AG04450 (cell line): ENCODE results near the gene C1orf56. TPM values are rescaled to one million over a fixed set of nuclear protein-coding genes. Genes with fewer than 3 reads are reported as not detected.

Experiments used
- CTCF ChIA-PET: fragments of 300-600, 350-600 bp; formaldehyde crosslinking; extraction: SDS; loops from one replicate; lab custom pipeline; 2022; ENCODE audit warnings: antibody characterized with exemption, inconsistent platforms; lab: Charles Lee
- POLR2A ChIA-PET: fragments of 350-600 bp; formaldehyde crosslinking; extraction: SDS; loops from one replicate; lab custom pipeline; 2021; ENCODE audit warnings: antibody characterized with exemption, inconsistent platforms; lab: Yijun Ruan, JAX
- DNase-seq: peaks from one replicate; pipeline ENCODE4 v3.0.0-alpha.2; 2011; ENCODE audit warnings: low read depth, low spot score
- H3K27ac ChIP-seq: one replicate; pipeline ENCODE4 v1.5.1; 2012; ENCODE audit warnings: low read depth, low read length, control low read depth
- H3K27me3 ChIP-seq: one replicate; pipeline ENCODE4 v1.6.0; 2012; ENCODE audit warnings: low read length; ENCODE audit not compliant: control insufficient read depth, insufficient read depth
- H3K4me3 ChIP-seq: 2 replicates; pipeline ENCODE4 v1.5.1; 2011; ENCODE audit warnings: mild to moderate bottlenecking, low read depth, low read length, control low read depth
- H3K9me3 ChIP-seq: 2 replicates; pipeline ENCODE4 v1.5.1; 2012; ENCODE audit warnings: low read length; ENCODE audit not compliant: control insufficient read depth, insufficient read depth
- polyA plus RNA-seq: library from polyadenylated mRNA; depleted of rRNA; stranded (reverse); fragments of >200 nt; gene quantifications from 2 replicates; pipeline ENCODE4 v1.2.3, GENCODE V29; 2011
- TF ChIP-seq, protein P1 (sequence below): IDR thresholded peaks from 2 replicates; pipeline ENCODE4 v1.5.1; 2011; ENCODE audit warnings: low read depth, low read length, control low read depth, inconsistent platforms

C1orf56 gene
- polyA plus RNA-seq, 1 experiment: 1.3 TPM

DNA sequence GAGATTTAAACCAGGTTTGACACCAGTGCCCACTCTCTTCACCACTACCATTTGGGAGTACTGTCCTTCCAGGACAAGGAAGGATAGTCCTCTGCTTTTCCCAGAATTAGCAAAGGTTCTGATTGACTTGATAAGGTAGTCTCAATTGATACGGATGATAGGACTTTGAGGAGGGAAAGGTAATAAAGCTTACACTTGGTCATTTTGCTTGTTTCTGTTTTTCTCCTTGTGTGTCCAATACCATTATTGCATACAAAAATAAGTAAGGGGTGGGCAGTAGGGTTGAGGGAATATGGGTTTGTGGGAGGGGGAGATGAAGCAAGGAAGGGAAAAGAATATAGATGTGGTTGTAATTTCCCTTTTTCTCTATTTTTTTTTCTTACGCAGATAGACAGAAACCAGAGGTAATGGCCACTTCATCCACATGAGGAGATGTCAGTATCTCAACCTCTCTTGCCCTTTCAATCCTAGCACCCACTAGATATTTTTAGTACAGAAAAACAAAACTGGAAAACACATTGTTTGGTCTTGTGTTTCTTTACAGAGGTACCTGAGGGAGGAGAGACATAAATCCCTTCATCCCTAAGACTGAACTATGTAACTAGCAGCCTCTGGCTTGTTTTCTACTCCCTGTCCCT, 2.6 kb downstream of the C1orf56 start:
- no peaks in the 10 kb centered on the region; the same call in 1 of the 2 replicates for H3K9me3 ChIP-seq
- ChIA-PET CTCF (interaction anchor here (0.6 to 1.6 kb wide), 5 partner anchors 9 to 49 kb away, joined by 3 to 5 read pairs (median 3); partner anchors contain the start of genes CDC42SE1 and MLLT11), POLR2A (interaction anchor here (1.0 to 3.2 kb wide), 2 partner anchors 8 to 11 kb away, joined by 3 to 24 read pairs; partner anchors contain the start of genes CDC42SE1 and MLLT11)
- TF ChIP-seq, protein P1, sequence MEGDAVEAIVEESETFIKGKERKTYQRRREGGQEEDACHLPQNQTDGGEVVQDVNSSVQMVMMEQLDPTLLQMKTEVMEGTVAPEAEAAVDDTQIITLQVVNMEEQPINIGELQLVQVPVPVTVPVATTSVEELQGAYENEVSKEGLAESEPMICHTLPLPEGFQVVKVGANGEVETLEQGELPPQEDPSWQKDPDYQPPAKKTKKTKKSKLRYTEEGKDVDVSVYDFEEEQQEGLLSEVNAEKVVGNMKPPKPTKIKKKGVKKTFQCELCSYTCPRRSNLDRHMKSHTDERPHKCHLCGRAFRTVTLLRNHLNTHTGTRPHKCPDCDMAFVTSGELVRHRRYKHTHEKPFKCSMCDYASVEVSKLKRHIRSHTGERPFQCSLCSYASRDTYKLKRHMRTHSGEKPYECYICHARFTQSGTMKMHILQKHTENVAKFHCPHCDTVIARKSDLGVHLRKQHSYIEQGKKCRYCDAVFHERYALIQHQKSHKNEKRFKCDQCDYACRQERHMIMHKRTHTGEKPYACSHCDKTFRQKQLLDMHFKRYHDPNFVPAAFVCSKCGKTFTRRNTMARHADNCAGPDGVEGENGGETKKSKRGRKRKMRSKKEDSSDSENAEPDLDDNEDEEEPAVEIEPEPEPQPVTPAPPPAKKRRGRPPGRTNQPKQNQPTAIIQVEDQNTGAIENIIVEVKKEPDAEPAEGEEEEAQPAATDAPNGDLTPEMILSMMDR: no peak
- no peak overlapping the region for H3K4me3 ChIP-seq
- no peak for DNase-seq
- no peaks in the 10 kb centered on the region for H3K27me3 ChIP-seq
- H3K27ac ChIP-seq: no peak overlapping the region

DNA sequence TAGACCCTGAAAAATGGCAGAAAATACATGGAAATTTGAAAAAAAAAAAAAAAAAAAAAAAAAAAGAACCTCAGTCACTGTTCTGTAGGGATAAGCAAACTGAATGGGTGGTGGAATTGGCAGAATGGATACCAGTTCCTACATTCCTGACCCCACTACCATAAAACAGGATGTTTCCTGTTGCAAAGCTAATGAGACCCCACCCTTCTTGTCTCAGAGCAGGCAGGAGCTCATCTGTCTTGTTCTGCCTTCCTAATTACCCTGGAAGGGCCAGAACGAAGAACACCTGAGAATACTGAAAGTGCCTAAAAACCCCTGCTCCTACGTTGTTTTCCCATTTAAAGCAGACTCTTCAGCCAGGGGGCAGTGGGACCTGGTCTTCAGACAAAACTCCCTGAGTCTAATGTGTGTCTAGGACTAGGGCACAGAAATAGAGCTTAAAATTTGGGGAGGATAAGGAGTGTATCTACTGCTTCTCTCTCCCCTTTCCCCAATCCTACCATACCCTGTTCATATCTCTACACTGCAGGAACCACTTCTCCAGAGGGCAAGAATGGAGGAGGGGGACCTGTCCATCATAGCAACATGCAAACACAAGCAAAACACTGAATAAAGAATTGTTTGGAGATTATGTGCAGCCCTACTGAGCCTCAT, 3.9 kb downstream of the C1orf56 start:
- TF ChIP-seq, protein P1: no peak
- no peaks in the 10 kb centered on the region; the same call in 1 of the 2 replicates for H3K9me3 ChIP-seq
- ChIA-PET POLR2A (interaction anchor here (0.6 kb wide), 1 partner anchor 42 kb away, joined by 3 read pairs; no protein-coding TSS in a partner anchor), CTCF (interaction anchor here (0.8 to 1.5 kb wide), 4 partner anchors 11 to 48 kb away, joined by 3 to 4 read pairs (median 3); partner anchors contain the start of gene GABPB2)
- no peak overlapping the region for H3K4me3 ChIP-seq
- H3K27me3 ChIP-seq: no peaks in the 10 kb centered on the region
- no peak for DNase-seq
- no peak overlapping the region for H3K27ac ChIP-seq

DNA sequence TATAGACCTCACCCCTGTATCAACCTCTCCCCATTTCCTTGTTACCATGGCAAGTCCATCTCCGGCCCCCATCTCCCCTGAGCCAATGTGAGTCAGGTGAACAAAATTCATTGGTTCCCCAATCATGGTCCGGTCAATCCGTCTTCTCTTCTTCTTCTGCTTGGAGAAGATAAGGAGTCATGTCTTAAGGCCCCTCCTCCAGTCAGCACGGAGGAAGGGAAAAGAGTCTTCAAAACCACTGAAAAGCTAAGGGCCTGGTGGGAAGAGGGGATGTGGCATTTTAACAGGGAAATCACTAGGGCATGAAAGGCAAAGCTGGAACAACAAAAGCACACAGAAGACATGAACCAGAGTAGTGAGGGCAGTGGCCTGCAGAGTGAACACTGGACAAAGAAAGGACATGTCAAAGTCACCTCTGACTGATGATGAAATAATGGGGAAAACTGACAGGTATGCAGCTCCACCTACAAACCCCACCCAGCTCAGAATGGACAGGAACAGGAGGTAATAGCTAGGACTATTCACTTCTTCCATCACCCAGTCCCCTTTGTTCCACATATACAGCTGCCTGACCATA, 7.5 kb downstream of the C1orf56 start:
- ChIA-PET POLR2A (interaction anchor here (0.6 kb wide), 1 partner anchor 12 kb away, joined by 5 read pairs; no protein-coding TSS in a partner anchor), CTCF (interaction anchor here (1.2 kb wide), 1 partner anchor 16 kb away, joined by 6 read pairs; the partner anchor contains the start of gene GABPB2)
- TF ChIP-seq, protein P1: no peak
- Histone ChIP-seq H3K27ac (no peak overlapping the region), H3K4me3 (no peak overlapping the region), H3K9me3 (no peaks in the 10 kb centered on the region; the same call in 1 of the 2 replicates), H3K27me3 (no peaks in the 10 kb centered on the region)
- DNase-seq: no peak

- no peaks in the 10 kb centered on the region for H3K27me3 ChIP-seq
- ChIA-PET CTCF (interaction anchor here (1.2 kb wide), 1 partner anchor 16 kb away, joined by 6 read pairs; the partner anchor contains the start of gene GABPB2), POLR2A (interaction anchor here (0.6 kb wide), 1 partner anchor 12 kb away, joined by 5 read pairs; no protein-coding TSS in a partner anchor)
- TF ChIP-seq, protein P1: no peak
- H3K27ac ChIP-seq: no peak overlapping the region
- DNase-seq: no peak
- H3K9me3 ChIP-seq: no peaks in the 10 kb centered on the region; the same call in 1 of the 2 replicates
- H3K4me3 ChIP-seq: no peak overlapping the region
These were observed 8.0 kb downstream of the C1orf56 start for GRCh38 chr1:151055581-151055980.
